ENCODE data around the gene RAB15.

RAB15 gene

DNA sequence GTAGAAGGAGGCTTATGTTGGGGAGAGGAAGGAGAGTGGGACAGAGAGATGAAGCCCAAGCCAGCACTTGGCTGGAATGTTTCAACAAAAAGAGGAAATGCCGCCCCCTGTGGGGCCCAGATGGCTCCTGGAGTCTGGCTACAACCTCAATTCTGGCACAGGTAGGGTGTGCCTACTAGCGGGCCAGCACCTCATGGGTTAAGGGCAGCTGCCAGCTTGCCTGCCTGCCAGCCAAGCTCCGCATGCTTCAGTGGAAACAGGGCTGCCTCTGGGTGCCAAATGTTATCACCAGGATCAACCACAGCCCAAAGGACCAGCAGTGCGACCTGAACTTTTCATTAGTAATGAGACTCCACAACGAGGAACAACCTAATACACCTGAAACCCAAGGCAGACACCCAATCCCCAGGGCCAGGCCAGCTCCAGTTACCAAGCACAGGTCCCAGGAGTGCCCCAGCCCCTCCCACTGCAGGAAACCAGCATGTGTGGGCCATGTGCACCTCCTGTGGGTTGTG lies 11.3 kb downstream of the RAB15 start:
- Histone ChIP-seq H3K36me3 (ENCODE audit: insufficient read depth, low read length) (peaks cover 11% of the 10 kb centered on the region), H4K20me1 (ENCODE audit: insufficient read depth, low read length) (peaks cover 21% of the 10 kb centered on the region; the same call in 1 of the 2 replicates), H3K9ac (ENCODE audit: low read depth, low read length) (no peak overlapping the region), H2AFZ (ENCODE audit: low read depth, low read length) (no peak overlapping the region), H3K4me2 (ENCODE audit: insufficient read depth, low read length) (no peak overlapping the region), H3K4me1 (ENCODE audit: insufficient read depth, low read length) (no peaks in the 10 kb centered on the region), H3K4me3 (ENCODE audit: low read depth in 1 of 2, low read length in 2 of 2) (no peak overlapping the region), H3K79me2 (ENCODE audit: insufficient read depth, low read length) (no peaks in the 10 kb centered on the region), H3K27ac (ENCODE audit: low read length) (no peak overlapping the region), H3K9me3 (ENCODE audit: insufficient read depth, low read length, severe bottlenecking) (no peaks in the 10 kb centered on the region), H3K27me3 (ENCODE audit: insufficient read depth, low read length, poor library complexity) (no peaks in the 10 kb centered on the region)
- no peak for TF ChIP-seq EZH2 (IDR thresholded peaks at IDR 0.05; ENCODE audit: borderline replicate concordance, low read depth, low read length, severe bottlenecking)
- TF ChIP-seq, protein P1, sequence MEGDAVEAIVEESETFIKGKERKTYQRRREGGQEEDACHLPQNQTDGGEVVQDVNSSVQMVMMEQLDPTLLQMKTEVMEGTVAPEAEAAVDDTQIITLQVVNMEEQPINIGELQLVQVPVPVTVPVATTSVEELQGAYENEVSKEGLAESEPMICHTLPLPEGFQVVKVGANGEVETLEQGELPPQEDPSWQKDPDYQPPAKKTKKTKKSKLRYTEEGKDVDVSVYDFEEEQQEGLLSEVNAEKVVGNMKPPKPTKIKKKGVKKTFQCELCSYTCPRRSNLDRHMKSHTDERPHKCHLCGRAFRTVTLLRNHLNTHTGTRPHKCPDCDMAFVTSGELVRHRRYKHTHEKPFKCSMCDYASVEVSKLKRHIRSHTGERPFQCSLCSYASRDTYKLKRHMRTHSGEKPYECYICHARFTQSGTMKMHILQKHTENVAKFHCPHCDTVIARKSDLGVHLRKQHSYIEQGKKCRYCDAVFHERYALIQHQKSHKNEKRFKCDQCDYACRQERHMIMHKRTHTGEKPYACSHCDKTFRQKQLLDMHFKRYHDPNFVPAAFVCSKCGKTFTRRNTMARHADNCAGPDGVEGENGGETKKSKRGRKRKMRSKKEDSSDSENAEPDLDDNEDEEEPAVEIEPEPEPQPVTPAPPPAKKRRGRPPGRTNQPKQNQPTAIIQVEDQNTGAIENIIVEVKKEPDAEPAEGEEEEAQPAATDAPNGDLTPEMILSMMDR (IDR thresholded peaks at IDR 0.05; ENCODE audit: borderline replicate concordance, extremely low read depth, low read length, poor library complexity, severe bottlenecking): peak; percentile 21
- DNase-seq (no peak), ATAC-seq (ENCODE audit: insufficient read depth, low read depth) (peak; percentile 28; the same call in 1 of the 3 replicates)

DNA sequence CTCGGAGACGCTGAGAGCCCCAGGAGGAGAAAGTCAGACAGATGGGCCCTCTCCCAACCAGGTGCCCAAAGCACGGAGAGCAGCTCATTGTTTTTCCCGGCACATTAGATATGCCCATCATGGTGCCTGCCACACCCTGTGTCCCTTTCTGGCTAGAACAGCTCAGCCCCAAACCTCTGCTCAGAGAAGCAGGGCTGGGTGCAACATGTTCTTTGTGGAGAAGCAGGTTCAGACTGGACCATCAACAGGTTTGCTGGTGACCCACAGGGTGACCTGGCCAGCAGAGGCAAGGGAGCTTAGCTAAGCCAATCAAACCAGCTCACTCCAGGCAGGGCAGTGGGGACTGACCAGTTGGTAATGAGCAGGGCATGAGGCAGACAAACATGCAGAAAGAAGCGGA lies 13.4 kb downstream of the RAB15 start:
- H3K27me3 ChIP-seq (ENCODE audit: insufficient read depth, low read length, poor library complexity): no peaks in the 10 kb centered on the region
- H4K20me1 ChIP-seq (ENCODE audit: insufficient read depth, low read length): peaks cover 21% of the 10 kb centered on the region; the same call in 1 of the 2 replicates
- DNase-seq: no peak
- H3K4me3 ChIP-seq (ENCODE audit: low read depth in 1 of 2, low read length in 2 of 2): no peak overlapping the region
- H3K4me1 ChIP-seq (ENCODE audit: insufficient read depth, low read length): no peaks in the 10 kb centered on the region
- H3K36me3 ChIP-seq (ENCODE audit: insufficient read depth, low read length): peaks cover 19% of the 10 kb centered on the region
- H3K4me2 ChIP-seq (ENCODE audit: insufficient read depth, low read length): no peak overlapping the region
- no peak overlapping the region for H3K27ac ChIP-seq (ENCODE audit: low read length)
- H2AFZ ChIP-seq (ENCODE audit: low read depth, low read length): no peak overlapping the region
- no peaks in the 10 kb centered on the region for H3K9me3 ChIP-seq (ENCODE audit: insufficient read depth, low read length, severe bottlenecking)
- H3K9ac ChIP-seq (ENCODE audit: low read depth, low read length): no peak overlapping the region
- no peak for TF ChIP-seq EZH2 (IDR thresholded peaks at IDR 0.05; ENCODE audit: borderline replicate concordance, low read depth, low read length, severe bottlenecking)
- TF ChIP-seq, protein P1 (IDR thresholded peaks at IDR 0.05; ENCODE audit: borderline replicate concordance, extremely low read depth, low read length, poor library complexity, severe bottlenecking): no peak
- ATAC-seq (ENCODE audit: insufficient read depth, low read depth): no peak
- H3K79me2 ChIP-seq (ENCODE audit: insufficient read depth, low read length): no peaks in the 10 kb centered on the region

DNA sequence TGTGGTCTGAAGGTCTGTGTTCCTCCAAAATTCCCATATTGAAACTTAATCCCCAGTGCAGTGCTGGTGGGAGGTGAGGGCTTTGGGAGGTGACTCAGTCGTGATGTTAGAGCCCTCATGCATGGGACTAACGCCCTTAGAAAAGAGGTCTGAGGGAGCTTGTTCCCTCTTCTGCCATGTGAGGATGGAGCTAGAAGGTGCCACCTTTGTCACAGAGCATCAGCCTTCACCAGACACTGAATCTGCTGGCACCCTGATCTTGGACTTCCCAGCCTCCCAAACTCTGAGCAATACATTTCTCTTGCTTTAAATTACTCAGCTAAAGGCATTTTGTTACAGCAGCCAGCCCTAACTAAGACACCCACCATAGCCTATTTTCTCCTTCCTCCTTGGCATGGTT lies 13.9 kb downstream of the RAB15 start:
- no peak overlapping the region for H3K27ac ChIP-seq (ENCODE audit: low read length)
- H3K4me1 ChIP-seq (ENCODE audit: insufficient read depth, low read length): no peaks in the 10 kb centered on the region
- H3K9me3 ChIP-seq (ENCODE audit: insufficient read depth, low read length, severe bottlenecking): no peaks in the 10 kb centered on the region
- DNase-seq (no peak), ATAC-seq (ENCODE audit: insufficient read depth, low read depth) (no peak)
- TF ChIP-seq, protein P1 (IDR thresholded peaks at IDR 0.05; ENCODE audit: borderline replicate concordance, extremely low read depth, low read length, poor library complexity, severe bottlenecking): no peak
- no peak for TF ChIP-seq EZH2 (IDR thresholded peaks at IDR 0.05; ENCODE audit: borderline replicate concordance, low read depth, low read length, severe bottlenecking)
- H3K4me2 ChIP-seq (ENCODE audit: insufficient read depth, low read length): no peak overlapping the region
- H3K79me2 ChIP-seq (ENCODE audit: insufficient read depth, low read length): no peaks in the 10 kb centered on the region
- no peaks in the 10 kb centered on the region for H3K27me3 ChIP-seq (ENCODE audit: insufficient read depth, low read length, poor library complexity)
- H4K20me1 ChIP-seq (ENCODE audit: insufficient read depth, low read length): peaks cover 23% of the 10 kb centered on the region; the same call in 1 of the 2 replicates
- H2AFZ ChIP-seq (ENCODE audit: low read depth, low read length): no peak overlapping the region
- H3K36me3 ChIP-seq (ENCODE audit: insufficient read depth, low read length): peaks cover 19% of the 10 kb centered on the region
- H3K9ac ChIP-seq (ENCODE audit: low read depth, low read length): no peak overlapping the region
- H3K4me3 ChIP-seq (ENCODE audit: low read depth in 1 of 2, low read length in 2 of 2): no peak overlapping the region

Data from DND-41 (cell line).